OCI-LY3 (cell line): ENCODE results near the gene RFNG.

Source experiments
- H2AFZ ChIP-seq: fragments of 200-600, 300-600 bp; shearing (Covaris generic); 2 replicates; pipeline ENCODE4 v1.6.0; 2014; ENCODE audit warnings: antibody characterized with exemption, low read depth, low read length
- H3K27ac ChIP-seq: fragments of 200-600, 300-600 bp; sonication (generic); 2 replicates; pipeline ENCODE4 v1.5.1; 2014; ENCODE audit warnings: mild to moderate bottlenecking, low read length, moderate library complexity, mixed read lengths
- H3K27me3 ChIP-seq: fragments of 200-600, 300-600 bp; sonication (generic); 2 replicates; pipeline ENCODE4 v1.6.1; 2014; ENCODE audit warnings: low read depth, low read length, mixed read lengths
- H3K36me3 ChIP-seq: fragments of 200-600, 300-600 bp; sonication (generic); replicated peaks from 2 replicates; pipeline ENCODE3; 2014; ENCODE audit warnings: low read depth, low read length, mixed read lengths
- H3K4me1 ChIP-seq: fragments of 300-600, 200-600 bp; sonication (generic); 2 replicates; pipeline ENCODE4 v1.6.1; 2014; ENCODE audit warnings: low read length, mixed read lengths
- H3K4me2 ChIP-seq: fragments of 200-600, 300-600 bp; sonication (generic); 2 replicates; pipeline ENCODE4 v1.6.1; 2014; ENCODE audit warnings: low read length, mixed read lengths
- H3K4me3 ChIP-seq: fragments of 300-600, 200-600 bp; sonication (generic); 2 replicates; pipeline ENCODE4 v1.5.1; 2014; ENCODE audit warnings: antibody characterized with exemption, mild to moderate bottlenecking, low read length, moderate library complexity
- H3K79me2 ChIP-seq: fragments of 300-600, 200-600 bp; shearing (Covaris generic); 2 replicates; pipeline ENCODE4 v1.6.1; 2014; ENCODE audit warnings: mild to moderate bottlenecking, low read length, mixed read lengths
- H3K9ac ChIP-seq: fragments of 300-600, 200-600 bp; shearing (Covaris generic); 2 replicates; pipeline ENCODE4 v1.6.0; 2014; ENCODE audit warnings: mild to moderate bottlenecking, low read length, moderate library complexity
- H3K9me3 ChIP-seq: fragments of 200-600, 300-600 bp; shearing (Covaris generic); 2 replicates; pipeline ENCODE4 v1.6.1; 2014; ENCODE audit warnings: low read length, mixed read lengths; ENCODE audit not compliant: insufficient read depth
- H4K20me1 ChIP-seq: fragments of 200-600, 300-600 bp; sonication (generic); 2 replicates; pipeline ENCODE4 v1.6.1; 2016; ENCODE audit warnings: low read length, mixed read lengths; ENCODE audit not compliant: insufficient read depth
- EZH2phosphoT487 ChIP-seq: fragments of 200-600 bp; shearing (Covaris generic); IDR thresholded peaks from 2 replicates; pipeline ENCODE4 v1.6.1; 2018; ENCODE audit warnings: antibody characterized with exemption, mixed run types, low read depth
- TF ChIP-seq, protein P1 (sequence below): fragments of 200-600, 300-600 bp; sonication (generic); IDR thresholded peaks from 2 replicates; pipeline ENCODE4 v1.5.1; 2014; ENCODE audit warnings: antibody characterized with exemption, low read length, low read depth

RFNG gene

DNA sequence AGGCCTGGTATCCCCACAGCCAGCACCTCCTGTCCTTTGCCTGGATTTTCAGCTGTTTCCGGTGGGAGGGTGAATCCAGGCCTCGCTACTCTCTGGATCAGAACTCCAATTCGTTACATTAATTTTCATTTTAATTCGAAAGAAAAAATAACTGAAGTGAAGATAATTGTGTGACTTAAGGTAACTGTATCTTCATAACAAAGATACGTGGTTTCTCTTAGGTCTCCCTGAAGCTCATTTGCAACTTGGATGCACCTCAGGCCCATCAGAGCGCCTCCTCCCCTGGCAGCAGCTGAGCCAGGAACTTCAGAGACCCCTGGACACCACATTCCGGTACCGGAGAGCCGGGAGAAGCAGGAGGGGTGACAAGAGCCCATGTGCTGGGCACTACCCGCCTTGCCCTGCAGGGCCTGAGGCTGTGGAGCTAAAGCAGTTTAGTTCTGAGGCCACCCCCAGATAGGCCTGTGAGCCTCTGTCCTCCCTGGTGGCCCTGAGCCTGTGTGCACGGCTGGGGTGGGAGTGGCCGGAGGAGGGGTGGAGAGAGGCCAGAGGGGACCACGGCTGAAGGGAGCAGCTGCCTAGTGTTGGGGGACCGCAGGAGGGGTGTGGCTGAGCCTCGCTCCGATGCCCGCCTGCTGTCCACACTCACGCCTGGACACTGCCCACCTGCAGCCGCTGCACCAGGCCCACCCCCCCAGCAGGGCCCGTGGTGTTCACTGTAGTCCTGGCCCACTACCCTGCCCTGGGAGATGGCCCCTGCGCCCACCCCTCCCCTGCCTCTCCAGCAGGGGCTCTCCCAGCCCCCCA lies 25.4 kb upstream of the RFNG start:
- peaks cover 29% of the 10 kb centered on the region for H3K36me3 ChIP-seq
- H3K4me3 ChIP-seq = no peak overlapping the region
- peaks cover 14% of the 10 kb centered on the region for H4K20me1 ChIP-seq
- TF ChIP-seq, protein P1, sequence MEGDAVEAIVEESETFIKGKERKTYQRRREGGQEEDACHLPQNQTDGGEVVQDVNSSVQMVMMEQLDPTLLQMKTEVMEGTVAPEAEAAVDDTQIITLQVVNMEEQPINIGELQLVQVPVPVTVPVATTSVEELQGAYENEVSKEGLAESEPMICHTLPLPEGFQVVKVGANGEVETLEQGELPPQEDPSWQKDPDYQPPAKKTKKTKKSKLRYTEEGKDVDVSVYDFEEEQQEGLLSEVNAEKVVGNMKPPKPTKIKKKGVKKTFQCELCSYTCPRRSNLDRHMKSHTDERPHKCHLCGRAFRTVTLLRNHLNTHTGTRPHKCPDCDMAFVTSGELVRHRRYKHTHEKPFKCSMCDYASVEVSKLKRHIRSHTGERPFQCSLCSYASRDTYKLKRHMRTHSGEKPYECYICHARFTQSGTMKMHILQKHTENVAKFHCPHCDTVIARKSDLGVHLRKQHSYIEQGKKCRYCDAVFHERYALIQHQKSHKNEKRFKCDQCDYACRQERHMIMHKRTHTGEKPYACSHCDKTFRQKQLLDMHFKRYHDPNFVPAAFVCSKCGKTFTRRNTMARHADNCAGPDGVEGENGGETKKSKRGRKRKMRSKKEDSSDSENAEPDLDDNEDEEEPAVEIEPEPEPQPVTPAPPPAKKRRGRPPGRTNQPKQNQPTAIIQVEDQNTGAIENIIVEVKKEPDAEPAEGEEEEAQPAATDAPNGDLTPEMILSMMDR = no peak
- no peak for TF ChIP-seq EZH2phosphoT487
- no peak overlapping the region for H2AFZ ChIP-seq
- H3K79me2 ChIP-seq = no peaks in the 10 kb centered on the region
- no peaks in the 10 kb centered on the region for H3K9me3 ChIP-seq
- no peak overlapping the region for H3K9ac ChIP-seq
- H3K4me1 ChIP-seq = no peaks in the 10 kb centered on the region
- H3K4me2 ChIP-seq = no peak overlapping the region
- no peak overlapping the region for H3K27ac ChIP-seq
- no peaks in the 10 kb centered on the region for H3K27me3 ChIP-seq

DNA sequence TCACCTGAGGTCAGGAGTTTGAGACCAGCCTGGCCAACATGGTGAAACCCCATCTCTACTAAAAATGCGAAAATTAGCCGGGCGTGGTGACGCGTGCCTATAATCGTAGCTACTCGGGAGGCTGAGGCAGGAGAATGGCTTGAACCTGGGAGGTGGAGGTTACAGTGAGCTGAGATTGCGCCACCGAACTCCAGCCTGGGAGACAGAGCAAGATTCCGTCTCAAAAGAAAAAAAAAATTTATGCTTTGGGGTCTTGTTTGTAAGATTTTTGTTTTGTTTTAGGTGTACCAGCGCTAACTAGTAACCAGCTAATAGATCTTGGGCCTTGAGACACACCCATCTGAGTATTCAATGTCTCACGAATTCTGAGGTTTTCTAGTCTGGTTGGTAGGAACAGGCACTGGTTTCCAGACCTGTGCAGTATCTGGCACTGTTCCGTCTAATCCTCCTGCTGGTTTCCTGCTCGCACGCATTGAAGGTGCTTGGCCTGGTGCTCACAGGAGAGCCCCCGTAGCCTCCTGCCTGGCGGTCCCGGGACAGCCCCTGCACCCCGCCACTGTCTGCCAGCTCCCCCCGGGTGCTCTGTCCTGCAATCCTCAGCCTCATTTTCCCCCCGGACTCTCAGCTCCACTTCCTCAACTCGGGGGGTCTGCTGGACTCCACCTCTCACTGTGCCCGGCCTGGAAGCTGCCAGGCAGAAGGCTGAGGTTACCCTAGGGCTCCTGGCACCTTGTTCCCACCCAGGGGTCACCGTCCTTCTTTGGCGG lies 24.6 kb upstream of the RFNG start:
- Histone ChIP-seq H3K4me3 (no peak overlapping the region), H3K36me3 (peaks cover 23% of the 10 kb centered on the region), H3K9ac (no peak overlapping the region), H3K4me2 (no peak overlapping the region), H3K4me1 (no peaks in the 10 kb centered on the region), H2AFZ (no peak overlapping the region), H4K20me1 (peaks cover 14% of the 10 kb centered on the region), H3K9me3 (no peaks in the 10 kb centered on the region), H3K27ac (no peak overlapping the region), H3K27me3 (no peaks in the 10 kb centered on the region), H3K79me2 (no peaks in the 10 kb centered on the region)
- no peak for TF ChIP-seq EZH2phosphoT487
- TF ChIP-seq, protein P1 = no peak

DNA sequence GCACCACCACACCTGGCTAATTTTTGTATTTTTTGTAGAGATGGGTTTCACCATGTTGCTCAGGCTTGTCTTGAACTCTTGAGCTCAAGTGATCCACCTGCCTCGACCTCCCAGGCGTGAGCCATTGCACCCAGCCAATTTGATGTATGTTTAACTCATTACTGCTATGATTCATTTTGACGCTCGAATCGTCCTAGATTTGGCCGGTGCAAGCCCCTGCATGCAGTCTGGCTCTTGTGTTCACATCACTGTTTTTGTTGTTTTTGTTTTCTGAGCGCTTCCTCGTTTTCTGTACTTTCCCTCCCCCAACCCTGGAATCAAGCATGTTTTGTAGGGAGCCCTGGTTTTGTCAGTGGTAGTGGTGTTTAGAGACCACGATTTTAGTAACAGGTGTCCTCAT lies 21.8 kb upstream of the RFNG start:
- no peak overlapping the region for H3K9ac ChIP-seq
- TF ChIP-seq, protein P1 = no peak
- TF ChIP-seq EZH2phosphoT487 = no peak
- no peaks in the 10 kb centered on the region for H3K4me1 ChIP-seq
- no peak overlapping the region for H2AFZ ChIP-seq
- no peak overlapping the region for H3K27ac ChIP-seq
- no peak overlapping the region for H3K4me3 ChIP-seq
- no peaks in the 10 kb centered on the region for H3K79me2 ChIP-seq
- H4K20me1 ChIP-seq = peaks cover 7% of the 10 kb centered on the region
- H3K9me3 ChIP-seq = no peaks in the 10 kb centered on the region
- peaks cover 6% of the 10 kb centered on the region for H3K36me3 ChIP-seq
- no peak overlapping the region for H3K4me2 ChIP-seq
- H3K27me3 ChIP-seq = no peaks in the 10 kb centered on the region

DNA sequence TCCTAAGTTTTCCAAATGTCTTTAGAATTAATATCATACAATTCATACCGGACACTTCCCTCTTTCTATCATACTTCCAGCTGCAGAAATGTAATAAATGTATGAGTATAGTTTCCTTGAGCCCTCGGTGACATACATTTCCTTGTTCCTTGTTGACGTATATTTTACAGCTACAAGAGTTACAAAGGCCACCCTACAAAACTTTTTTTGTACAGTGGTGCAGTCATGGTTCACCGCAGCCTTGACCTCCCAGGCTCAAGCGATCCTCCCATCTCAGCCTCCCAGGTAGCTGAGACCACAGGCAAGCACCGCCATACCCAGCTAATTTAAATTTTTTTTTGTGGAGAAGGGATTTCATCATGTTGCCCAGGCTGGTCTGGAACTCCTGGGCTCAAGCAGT lies 21.2 kb upstream of the RFNG start:
- Histone ChIP-seq H3K4me1 (no peaks in the 10 kb centered on the region), H3K9me3 (no peaks in the 10 kb centered on the region), H3K27me3 (no peaks in the 10 kb centered on the region), H2AFZ (no peak overlapping the region), H3K4me3 (no peak overlapping the region), H3K36me3 (peaks cover 2% of the 10 kb centered on the region), H3K79me2 (no peaks in the 10 kb centered on the region), H3K9ac (no peak overlapping the region), H3K27ac (no peak overlapping the region), H4K20me1 (peaks cover 6% of the 10 kb centered on the region), H3K4me2 (no peak overlapping the region)
- TF ChIP-seq, protein P1 = no peak
- no peak for TF ChIP-seq EZH2phosphoT487
